Activated T-cell treated with anti-CD3 and anti-CD28 coated beads for 24 hours (primary cell): ENCODE data around the gene RAB3GAP1.

ENCODE experiments used
- DNase-seq: peaks from one replicate; pipeline ENCODE4 v3.0.0-alpha.2; 2020; ENCODE audit warnings: low read depth

Gene RAB3GAP1

DNA sequence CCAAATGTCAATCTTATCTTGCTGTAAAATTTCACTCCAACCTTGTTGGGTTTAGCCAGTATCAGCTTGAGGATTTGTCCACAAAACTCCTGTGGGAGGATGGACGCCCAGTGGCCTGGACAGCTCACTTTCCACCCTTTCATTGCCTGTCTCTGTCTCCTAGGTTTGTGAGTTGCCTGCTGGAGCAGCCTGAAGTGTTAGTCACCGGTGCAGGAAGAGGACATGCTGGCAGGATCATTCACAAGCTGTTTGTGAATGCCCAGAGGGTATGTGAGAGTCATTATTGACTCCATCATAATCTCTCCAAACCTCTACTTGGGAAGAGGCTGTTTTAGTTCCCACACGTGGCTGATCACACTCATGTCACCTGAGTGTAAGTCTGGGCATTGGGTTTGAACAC is 112.3 kb downstream of the RAB3GAP1 start:
- DNase-seq, result no peak

- no peak for DNase-seq
These were observed 115.2 kb downstream of the RAB3GAP1 start for GRCh38 chr2:135167273-135167672.

DNA sequence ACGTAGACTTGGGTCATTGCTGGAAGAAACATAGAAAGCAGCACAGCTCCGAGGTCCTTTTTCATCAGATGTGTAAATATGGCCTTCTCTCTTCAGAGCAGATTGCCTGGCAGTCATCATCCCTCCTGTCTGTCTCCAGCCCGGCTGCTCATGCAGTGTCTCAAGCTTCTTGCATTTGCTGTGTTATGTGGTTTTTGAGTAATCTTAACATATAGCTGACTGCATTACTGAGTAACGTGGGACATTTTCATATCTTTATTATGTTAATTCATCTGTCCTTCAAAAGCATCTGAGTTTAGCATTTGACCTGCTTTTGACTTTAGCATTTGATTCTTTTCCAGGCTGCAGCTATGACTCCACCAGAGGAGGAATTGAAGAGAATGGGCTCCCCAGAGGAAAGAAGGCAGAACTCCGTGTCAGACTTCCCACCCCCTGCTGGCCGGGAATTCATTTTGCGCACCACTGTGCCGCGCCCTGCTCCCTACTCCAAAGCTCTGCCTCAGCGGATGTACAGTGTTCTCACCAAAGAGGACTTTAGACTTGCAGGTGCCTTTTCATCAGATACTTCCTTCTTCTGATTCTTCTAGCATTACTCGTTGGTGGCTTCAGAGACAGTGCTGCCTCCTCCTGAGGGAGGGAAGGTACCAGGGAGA is 116.2 kb downstream of the RAB3GAP1 start:
- DNase-seq, result no peak

DNA sequence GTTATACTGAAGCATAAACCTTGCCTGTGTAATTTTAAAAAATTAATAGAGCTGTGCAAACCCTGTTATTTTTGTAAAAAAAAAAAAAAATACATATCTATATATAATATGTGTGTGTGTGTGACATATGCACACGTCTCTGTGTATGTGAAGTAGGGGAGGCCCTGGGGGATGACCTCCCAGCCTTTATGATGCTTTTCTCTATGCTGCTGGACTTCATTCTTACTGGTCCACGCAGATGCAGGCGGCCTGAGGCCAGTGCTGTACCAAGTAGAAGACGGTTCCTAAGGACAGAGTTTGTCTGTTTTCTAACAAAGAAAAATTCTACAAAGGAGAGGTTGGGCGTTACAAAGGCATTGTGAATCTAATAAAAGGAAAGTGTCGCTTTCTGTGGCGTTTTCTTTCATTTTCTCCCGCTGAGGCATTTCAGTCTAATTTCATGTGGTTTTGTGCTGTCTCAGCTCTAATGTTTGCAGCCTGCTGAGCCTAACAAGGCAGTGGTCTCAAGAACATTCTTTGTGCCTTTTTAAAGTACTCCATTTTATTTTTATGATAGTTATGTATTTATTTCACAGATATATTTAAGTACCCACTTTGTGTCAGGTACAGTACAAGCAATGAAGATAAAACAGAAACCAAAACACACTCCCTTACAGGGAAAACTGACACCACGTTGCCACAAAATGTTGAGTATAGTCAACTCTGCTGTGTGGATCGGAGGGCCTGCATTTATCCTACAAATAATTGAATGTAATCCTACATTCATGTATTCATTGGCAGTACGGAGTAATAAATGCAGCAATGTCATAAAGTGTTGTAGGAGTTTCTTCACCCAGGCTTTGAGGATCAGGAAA is 118.0 kb downstream of the RAB3GAP1 start:
- DNase-seq, result no peak

DNA sequence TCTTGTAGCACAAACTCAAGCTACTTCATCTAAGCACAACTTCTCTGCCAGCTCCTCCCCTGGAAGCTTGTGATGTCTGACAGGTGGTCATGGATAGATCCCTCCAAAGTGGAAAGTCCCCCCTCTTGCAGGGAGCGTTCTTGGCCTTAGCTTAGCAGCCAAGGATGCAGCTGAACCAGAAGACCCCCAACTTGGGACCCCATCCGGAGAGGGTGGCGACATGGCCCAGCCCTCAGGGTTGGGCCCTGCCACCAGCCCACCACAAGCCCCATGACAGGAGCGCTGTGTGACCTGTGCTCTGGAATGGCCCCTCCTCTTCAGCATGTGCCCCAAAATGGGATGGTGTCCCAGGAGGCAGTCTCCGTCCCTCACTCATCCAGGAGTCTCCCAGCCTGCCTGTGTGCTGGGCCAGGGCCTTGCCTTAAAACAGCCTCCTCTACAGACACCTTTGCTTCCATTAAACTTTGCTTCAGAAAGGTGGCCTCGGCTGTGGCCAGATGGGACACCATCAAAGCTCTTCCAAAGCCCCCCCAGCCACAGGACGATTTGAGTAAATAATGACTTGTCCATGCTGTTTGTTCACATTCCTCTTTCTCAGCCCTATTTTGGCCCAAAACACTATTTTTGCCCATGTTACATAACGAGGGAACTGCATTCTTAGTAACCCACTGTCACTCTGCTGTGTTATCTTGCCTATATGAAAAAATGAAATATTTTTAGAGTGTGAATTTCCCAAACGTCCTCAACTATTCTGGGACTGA is 122.1 kb downstream of the RAB3GAP1 start:
- no peak for DNase-seq

DNA sequence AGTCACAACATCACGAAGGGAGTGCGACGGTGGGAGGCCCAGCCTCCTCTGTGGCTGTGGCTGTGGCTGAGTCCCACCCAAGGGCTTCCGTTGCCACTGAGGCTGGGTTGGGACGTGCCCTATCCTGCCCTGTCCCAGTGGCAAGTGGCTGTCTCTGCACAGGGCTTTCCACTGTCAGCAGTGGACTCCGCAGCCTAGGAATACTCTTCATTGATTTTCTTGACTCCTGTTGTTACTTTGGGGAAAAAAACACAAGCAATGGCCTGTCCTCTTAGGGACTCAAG is 122.7 kb downstream of the RAB3GAP1 start:
- DNase-seq, result no peak

DNA sequence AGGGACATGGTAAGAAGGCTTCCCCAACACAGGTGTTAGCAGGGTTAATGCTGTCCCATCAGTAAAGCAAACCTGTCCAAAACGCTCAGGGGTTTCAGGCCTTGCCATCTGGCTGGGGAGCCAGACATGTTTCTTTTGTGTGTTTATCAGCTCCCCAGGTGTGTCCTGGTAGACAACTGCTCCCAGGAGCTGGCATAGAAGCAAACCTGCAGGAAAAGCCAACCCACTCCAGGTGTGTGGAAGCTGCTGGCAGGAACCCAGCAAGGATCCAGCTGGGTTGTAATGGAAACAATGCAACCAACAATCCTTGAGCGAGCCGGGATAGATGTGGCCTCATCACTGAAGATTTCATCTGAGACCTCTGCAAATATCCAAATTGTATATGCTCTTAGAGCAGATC is 123.1 kb downstream of the RAB3GAP1 start:
- no peak for DNase-seq

DNA sequence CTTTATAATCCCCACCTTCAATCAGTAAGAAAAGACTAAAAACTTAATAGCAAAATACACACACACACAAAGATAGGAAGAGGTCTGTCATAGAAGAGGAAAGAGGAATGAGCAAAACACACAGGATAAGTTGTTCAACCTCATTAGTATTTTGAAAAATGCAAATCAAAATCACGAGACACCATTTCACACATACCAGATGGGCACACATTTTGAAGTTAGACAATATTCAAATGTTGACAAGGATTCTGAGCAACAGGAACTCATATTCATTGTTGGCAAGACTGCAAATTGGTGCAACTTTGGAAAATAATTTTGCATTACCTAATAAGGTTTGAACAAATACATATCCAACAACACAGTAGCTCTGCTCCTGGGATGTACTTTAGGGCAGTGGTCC is 127.6 kb downstream of the RAB3GAP1 start:
- DNase-seq, result no peak

GRCh38 chr2:135182190-135182589 is 130.1 kb downstream of the RAB3GAP1 start:
- no peak for DNase-seq

GRCh38 chr2:135182601-135183000 is 130.5 kb downstream of the RAB3GAP1 start:
- DNase-seq, result no peak

GRCh38 chr2:135183822-135184221 is 131.7 kb downstream of the RAB3GAP1 start:
- DNase-seq, result no peak

- DNase-seq, result no peak
These were observed 134.0 kb downstream of the RAB3GAP1 start for GRCh38 chr2:135186054-135186453.

DNA sequence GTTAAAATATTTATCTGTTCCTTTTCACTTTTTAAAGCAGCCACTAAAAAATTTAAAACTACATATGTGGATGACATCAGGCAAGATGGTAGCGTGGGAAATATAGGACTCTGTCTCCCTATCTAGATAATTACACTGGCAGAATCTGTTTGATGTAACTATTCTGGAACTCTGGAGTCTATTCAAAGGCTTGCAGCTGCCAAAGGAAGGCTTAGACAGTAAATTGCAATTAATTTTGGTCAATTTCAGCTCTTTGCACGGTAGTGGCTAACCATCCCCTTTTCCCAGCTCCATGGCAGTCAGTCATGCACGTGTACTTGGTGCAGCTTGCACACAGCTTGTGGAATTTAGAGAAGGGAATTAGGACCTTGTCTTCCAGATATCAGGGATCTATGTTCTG is 135.2 kb downstream of the RAB3GAP1 start:
- DNase-seq, result no peak

GRCh38 chr2:135189148-135189547 is 137.1 kb downstream of the RAB3GAP1 start:
- no peak for DNase-seq

- DNase-seq, result no peak
These were observed 138.7 kb downstream of the RAB3GAP1 start for GRCh38 chr2:135190799-135191198.

DNA sequence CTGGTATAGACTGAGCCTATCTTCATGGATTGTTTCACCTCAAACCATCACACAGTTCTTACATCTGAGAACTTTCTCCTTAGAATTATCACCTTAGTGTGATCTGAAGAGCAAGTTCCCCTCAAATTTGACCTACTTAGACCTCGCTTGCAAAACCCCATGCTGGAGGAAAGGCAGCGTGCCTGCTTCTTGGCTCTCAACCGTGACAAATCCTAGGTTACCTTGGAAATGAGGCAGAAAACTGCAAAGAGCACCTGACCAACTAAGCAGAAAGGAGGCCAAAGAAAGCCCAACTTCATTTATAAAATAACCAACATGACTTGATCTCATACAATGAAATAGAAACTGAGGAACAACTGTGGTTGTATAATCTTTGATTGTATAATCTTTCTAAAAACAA is 146.4 kb downstream of the RAB3GAP1 start:
- no peak for DNase-seq

GRCh38 chr2:135202751-135203150 is 150.7 kb downstream of the RAB3GAP1 start:
- no peak for DNase-seq

DNA sequence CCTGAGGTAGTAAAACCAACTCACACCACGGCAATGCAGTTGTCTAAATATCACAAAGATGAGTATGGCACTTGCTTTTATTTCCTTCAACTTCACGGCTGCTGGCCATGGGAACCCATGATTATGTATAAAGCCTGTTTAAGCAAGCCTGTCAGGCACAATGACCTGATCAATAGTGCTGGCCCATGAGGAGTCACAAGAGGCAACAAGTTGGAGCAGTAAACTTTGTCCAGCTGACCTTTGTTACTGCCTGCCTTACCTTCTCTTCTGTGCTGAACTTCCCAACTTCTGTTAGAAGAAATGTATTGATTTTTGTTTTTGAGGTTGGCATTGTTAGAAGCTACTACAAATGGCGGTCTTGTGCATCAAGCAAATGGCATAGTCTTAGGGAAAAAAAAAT is 151.9 kb downstream of the RAB3GAP1 start:
- no peak for DNase-seq

DNA sequence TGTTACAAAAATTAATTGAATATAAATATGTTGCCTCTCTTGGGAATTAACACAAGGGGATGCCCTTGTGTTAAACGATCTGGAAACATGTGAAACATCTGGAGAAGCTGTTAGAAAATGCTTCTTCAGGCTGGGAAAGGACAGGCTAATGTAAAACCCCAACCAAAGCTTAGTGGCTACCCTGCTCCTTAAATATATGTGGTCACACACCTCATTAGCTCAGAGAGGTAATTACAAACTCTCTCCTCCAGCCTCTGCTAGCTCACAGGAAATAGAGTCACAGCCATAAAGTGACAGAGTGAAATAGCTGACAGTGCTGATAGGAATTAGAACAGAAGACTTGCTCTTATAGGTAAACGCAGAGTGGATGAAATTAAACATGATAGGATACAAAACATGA is 155.9 kb downstream of the RAB3GAP1 start:
- DNase-seq, result no peak

DNA sequence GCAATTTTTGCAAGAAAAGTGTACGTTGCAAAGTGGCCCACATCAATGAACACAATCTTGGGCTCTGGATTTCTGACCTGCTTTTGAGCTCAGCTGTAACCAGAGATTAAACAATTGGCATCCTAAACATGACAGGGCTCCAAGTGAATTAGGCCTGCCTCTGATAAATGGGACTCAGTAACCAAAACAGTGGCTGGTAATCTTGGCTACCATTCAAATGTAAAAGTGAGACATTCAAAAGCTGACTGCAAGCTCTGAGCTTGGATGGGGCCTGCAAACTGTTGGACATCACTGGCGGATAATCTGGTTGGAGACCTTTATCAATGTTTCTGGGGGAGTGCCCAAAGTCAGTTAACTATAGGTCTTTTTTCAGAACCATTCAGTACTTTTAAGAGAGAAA is 160.7 kb downstream of the RAB3GAP1 start:
- DNase-seq, result no peak

DNA sequence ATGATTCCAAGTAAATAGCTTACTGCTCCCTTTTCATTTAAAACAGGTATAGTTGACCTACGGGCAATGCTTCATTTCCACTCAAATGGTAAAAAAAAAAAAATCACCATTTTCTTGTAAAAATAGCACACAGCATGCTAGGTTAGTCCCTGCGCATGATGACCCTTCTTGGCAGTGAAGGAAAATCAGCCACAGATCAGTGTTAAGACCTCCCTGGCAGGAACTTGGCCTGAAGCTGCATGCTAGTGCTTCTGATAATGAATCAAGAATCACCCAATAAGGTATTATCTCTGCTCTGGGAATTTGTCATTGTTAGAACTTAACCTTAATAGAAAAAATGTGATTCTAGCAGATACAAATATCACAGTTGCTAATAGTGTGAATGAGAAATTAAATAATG is 166.3 kb downstream of the RAB3GAP1 start:
- no peak for DNase-seq

- DNase-seq, result no peak
These were observed 167.1 kb downstream of the RAB3GAP1 start for GRCh38 chr2:135219226-135219625.
